HepG2 (cell line): ENCODE results near the gene COPZ1. TPM values are rescaled to one million over a fixed set of nuclear protein-coding genes. Genes with fewer than 3 reads are reported as not detected.

ENCODE experiments used
- CBX2 ChIP-seq, 2 experiments: fragments of 200-600 bp in 1 of 2; sonication (generic); formaldehyde crosslinking in 1 of 2; IDR thresholded peaks; 2 replicates each; pipeline versions ENCODE4 v1.7.0 to v1.8.1; 2018 to 2022; ENCODE audit warnings: low read depth in 2 of 2, low read length in 1 of 2, mild to moderate bottlenecking in 1 of 2, missing genetic modification reagents in 1 of 2
- CREB1 ChIP-seq, 2 experiments: fragments of 450-650 bp in 1 of 2; IDR thresholded peaks; 2 replicates each; pipeline ENCODE4 v1.6.1; 2016 to 2017; ENCODE audit warnings: control low read depth in 1 of 2, mild to moderate bottlenecking in 1 of 2, missing compliant biosample characterization in 1 of 2, missing genetic modification characterization in 1 of 2
- FOXJ3 ChIP-seq: sonication (generic); formaldehyde crosslinking; IDR thresholded peaks from 2 replicates; pipeline ENCODE4 v1.4.0; 2020; ENCODE audit warnings: missing genetic modification reagents, mild to moderate bottlenecking, borderline replicate concordance
- HMG20B ChIP-seq: conservative IDR thresholded peaks from 2 replicates; pipeline ENCODE4 v1.6.1; 2016; ENCODE audit warnings: missing genetic modification reagents, missing compliant biosample characterization
- KDM5B ChIP-seq: sonication (generic); formaldehyde crosslinking; IDR thresholded peaks from 2 replicates; pipeline ENCODE4 v1.4.0; 2020; ENCODE audit warnings: missing genetic modification reagents, mild to moderate bottlenecking, borderline replicate concordance
- MED8 ChIP-seq: sonication (generic); formaldehyde crosslinking; IDR thresholded peaks from 2 replicates; pipeline ENCODE4 v1.8.1; 2023; ENCODE audit warnings: mild to moderate bottlenecking, missing genetic modification reagents; ENCODE audit not compliant: insufficient replicate concordance
- NCOA1 ChIP-seq: sonication (generic); formaldehyde crosslinking; IDR thresholded peaks from 2 replicates; pipeline ENCODE4 v1.9.0; 2021; ENCODE audit warnings: missing genetic modification reagents
- NCOA2 ChIP-seq: sonication (generic); formaldehyde crosslinking; IDR thresholded peaks from 2 replicates; pipeline ENCODE4 v1.8.0; 2022; ENCODE audit warnings: inconsistent platforms
- NR2F6 ChIP-seq, 2 experiments: IDR thresholded peaks; 2 replicates each; pipeline ENCODE4 v1.6.1; 2016; ENCODE audit warnings: antibody characterized with exemption in 1 of 2, mild to moderate bottlenecking in 1 of 2
- SAP130 ChIP-seq: IDR thresholded peaks from 2 replicates; pipeline ENCODE4 v1.6.1; 2016; ENCODE audit warnings: low read depth
- ZFP90 ChIP-seq: sonication (generic); formaldehyde crosslinking; IDR thresholded peaks from 2 replicates; pipeline ENCODE4 v1.8.0; 2022; ENCODE audit warnings: missing genetic modification reagents, mild to moderate bottlenecking, inconsistent platforms, borderline replicate concordance
- ZNF12 ChIP-seq: sonication (generic); formaldehyde crosslinking; IDR thresholded peaks from 2 replicates; pipeline ENCODE4 v1.5.0; 2020; ENCODE audit warnings: missing genetic modification reagents
- ZNF335 ChIP-seq: sonication (generic); formaldehyde crosslinking; IDR thresholded peaks from 2 replicates; pipeline ENCODE4 v1.4.0; 2020; ENCODE audit warnings: missing genetic modification reagents
- ZNF543 ChIP-seq: sonication (generic); formaldehyde crosslinking; IDR thresholded peaks from 2 replicates; pipeline ENCODE4 v1.4.0; 2020; ENCODE audit warnings: mild to moderate bottlenecking, missing genetic modification reagents
- ZNF569 ChIP-seq: sonication (generic); formaldehyde crosslinking; IDR thresholded peaks from 2 replicates; pipeline ENCODE4 v1.5.0; 2020; ENCODE audit warnings: mild to moderate bottlenecking, missing genetic modification reagents, moderate library complexity, borderline replicate concordance
- ZNF605 ChIP-seq: sonication (generic); formaldehyde crosslinking; IDR thresholded peaks from 2 replicates; pipeline ENCODE4 v1.8.0; 2022; ENCODE audit warnings: mild to moderate bottlenecking, missing genetic modification reagents
- polyA plus RNA-seq, 8 experiments: library from polyadenylated mRNA; depleted of rRNA in 3 of 8; stranded (reverse) in 7 of 8; unstranded in 1 of 8; fragments of >200 nt; fragmentation: Illumina TruSeq in 4 of 8; extraction: Trizol in 4 of 8; gene quantifications; 2 replicates each; pipeline versions ENCODE4 v1.2.1 to v1.2.3, GENCODE V29; 2011 to 2016; ENCODE audit warnings: low read depth in 4 of 8, missing spikeins in 1 of 8, mixed read lengths in 1 of 8; ENCODE audit not compliant: insufficient read depth in 1 of 8
- total RNA-seq, 5 experiments: library from RNA; depleted of rRNA; stranded (reverse); fragments of >200 nt; fragmentation: Illumina TruSeq; extraction: Trizol; gene quantifications; 2 replicates each; pipeline ENCODE4 v1.2.3, GENCODE V29; 2016; ENCODE audit warnings: low read depth in 1 of 5
- TF ChIP-seq, protein P1 (sequence below): fragments of 450-650 bp; IDR thresholded peaks from 2 replicates; pipeline ENCODE4 v1.6.1; 2017; ENCODE audit warnings: mild to moderate bottlenecking
- TF ChIP-seq, protein P2 (sequence below): sonication (generic); formaldehyde crosslinking; IDR thresholded peaks from 2 replicates; pipeline ENCODE4 v1.4.0; 2020; ENCODE audit warnings: missing genetic modification reagents
- TF ChIP-seq, protein P3 (sequence below): sonication (generic); formaldehyde crosslinking; IDR thresholded peaks from 2 replicates; pipeline ENCODE4 v1.4.0; 2020; ENCODE audit warnings: missing genetic modification reagents

COPZ1 gene
- total and polyA plus RNA-seq, 2 of the 13 experiments (the other 11 are each of a cell fraction or from before 2014, with no cell fraction given): 125 to 184 TPM

DNA sequence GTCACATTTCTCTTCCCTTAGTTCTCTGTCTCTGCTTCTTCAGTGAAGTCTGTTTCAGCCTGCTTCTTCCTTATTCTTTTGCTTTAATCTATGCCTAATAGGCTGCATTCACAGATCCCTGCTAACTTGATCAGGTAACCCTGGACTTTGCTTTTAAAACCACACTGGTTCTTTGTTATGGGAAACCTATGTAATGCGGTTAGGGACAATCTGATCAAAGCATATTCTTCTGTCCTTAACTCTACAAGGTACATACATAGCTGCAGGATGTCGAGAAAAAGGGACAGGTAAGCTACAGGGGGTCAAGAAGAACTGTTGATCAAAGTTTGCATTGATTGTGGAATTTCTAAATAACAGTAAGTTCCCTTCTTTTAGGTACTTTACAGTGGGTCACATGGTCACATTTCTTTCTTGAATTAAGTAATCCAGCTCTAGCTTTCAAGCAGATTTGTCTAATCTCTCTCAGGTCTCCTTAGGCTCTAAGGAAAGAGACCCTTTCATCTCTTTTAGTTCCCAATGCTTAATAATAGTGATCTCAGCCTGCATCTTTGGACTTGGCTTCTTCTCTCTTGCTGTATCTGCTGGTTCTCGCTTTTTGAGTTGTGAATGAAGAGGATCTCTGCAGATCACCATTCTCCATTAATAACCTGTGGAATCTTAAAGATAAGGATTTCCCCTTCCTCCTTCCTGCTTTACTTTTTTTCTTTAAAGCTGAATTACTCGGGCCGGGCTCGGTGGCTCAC lies 3.8 kb downstream of the COPZ1 start (continued):
- 0 out of 2 replicates have a peak, but pooled peaks have one; percentile 48 for TF ChIP-seq HMG20B (CRISPR knock-in tag)
- TF ChIP-seq NR2F6 (IDR thresholded peaks at IDR 0.05): peak; percentile 52; the same call in 1 of the 2 replicates
- TF ChIP-seq NR2F6 (CRISPR knock-in tag; IDR thresholded peaks at IDR 0.05): peak; percentile 45; the same call in 1 of the 2 replicates
- 0 out of 2 replicates have a peak, but pooled peaks have one; percentile 33 for TF ChIP-seq FOXJ3 (CRISPR knock-in tag)
- TF ChIP-seq ZFP90 (CRISPR knock-in tag): no peak
- TF ChIP-seq ZNF543 (CRISPR knock-in tag): no peak
- no peak for TF ChIP-seq CBX2 (IDR thresholded peaks at IDR 0.05; ENCODE audit: low read depth, low read length)
- TF ChIP-seq CBX2 (CRISPR knock-in tag; IDR thresholded peaks at IDR 0.05; ENCODE audit: low read depth): no peak
- 0 out of 2 replicates have a peak, but pooled peaks have one; percentile 19 for TF ChIP-seq ZNF12 (CRISPR knock-in tag)
- peak; percentile 25; the same call in 1 of the 2 replicates for TF ChIP-seq NCOA1 (CRISPR knock-in tag)
- TF ChIP-seq CREB1 (IDR thresholded peaks at IDR 0.05): no peak
- 0 out of 2 replicates have a peak, but pooled peaks have one; percentile 49 for TF ChIP-seq CREB1 (CRISPR knock-in tag; IDR thresholded peaks at IDR 0.05)
- TF ChIP-seq SAP130: peak; percentile 28
- TF ChIP-seq, protein P1, sequence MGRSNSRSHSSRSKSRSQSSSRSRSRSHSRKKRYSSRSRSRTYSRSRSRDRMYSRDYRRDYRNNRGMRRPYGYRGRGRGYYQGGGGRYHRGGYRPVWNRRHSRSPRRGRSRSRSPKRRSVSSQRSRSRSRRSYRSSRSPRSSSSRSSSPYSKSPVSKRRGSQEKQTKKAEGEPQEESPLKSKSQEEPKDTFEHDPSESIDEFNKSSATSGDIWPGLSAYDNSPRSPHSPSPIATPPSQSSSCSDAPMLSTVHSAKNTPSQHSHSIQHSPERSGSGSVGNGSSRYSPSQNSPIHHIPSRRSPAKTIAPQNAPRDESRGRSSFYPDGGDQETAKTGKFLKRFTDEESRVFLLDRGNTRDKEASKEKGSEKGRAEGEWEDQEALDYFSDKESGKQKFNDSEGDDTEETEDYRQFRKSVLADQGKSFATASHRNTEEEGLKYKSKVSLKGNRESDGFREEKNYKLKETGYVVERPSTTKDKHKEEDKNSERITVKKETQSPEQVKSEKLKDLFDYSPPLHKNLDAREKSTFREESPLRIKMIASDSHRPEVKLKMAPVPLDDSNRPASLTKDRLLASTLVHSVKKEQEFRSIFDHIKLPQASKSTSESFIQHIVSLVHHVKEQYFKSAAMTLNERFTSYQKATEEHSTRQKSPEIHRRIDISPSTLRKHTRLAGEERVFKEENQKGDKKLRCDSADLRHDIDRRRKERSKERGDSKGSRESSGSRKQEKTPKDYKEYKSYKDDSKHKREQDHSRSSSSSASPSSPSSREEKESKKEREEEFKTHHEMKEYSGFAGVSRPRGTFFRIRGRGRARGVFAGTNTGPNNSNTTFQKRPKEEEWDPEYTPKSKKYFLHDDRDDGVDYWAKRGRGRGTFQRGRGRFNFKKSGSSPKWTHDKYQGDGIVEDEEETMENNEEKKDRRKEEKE: no peak
- TF ChIP-seq MED8: no peak
- TF ChIP-seq, protein P2, sequence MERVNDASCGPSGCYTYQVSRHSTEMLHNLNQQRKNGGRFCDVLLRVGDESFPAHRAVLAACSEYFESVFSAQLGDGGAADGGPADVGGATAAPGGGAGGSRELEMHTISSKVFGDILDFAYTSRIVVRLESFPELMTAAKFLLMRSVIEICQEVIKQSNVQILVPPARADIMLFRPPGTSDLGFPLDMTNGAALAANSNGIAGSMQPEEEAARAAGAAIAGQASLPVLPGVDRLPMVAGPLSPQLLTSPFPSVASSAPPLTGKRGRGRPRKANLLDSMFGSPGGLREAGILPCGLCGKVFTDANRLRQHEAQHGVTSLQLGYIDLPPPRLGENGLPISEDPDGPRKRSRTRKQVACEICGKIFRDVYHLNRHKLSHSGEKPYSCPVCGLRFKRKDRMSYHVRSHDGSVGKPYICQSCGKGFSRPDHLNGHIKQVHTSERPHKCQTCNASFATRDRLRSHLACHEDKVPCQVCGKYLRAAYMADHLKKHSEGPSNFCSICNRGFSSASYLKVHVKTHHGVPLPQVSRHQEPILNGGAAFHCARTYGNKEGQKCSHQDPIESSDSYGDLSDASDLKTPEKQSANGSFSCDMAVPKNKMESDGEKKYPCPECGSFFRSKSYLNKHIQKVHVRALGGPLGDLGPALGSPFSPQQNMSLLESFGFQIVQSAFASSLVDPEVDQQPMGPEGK (CRISPR knock-in tag): no peak
- no peak for TF ChIP-seq KDM5B (CRISPR knock-in tag)
- TF ChIP-seq NCOA2 (CRISPR knock-in tag): peak; percentile 37; the same call in 1 of the 2 replicates
- no peak for TF ChIP-seq ZNF605 (CRISPR knock-in tag)
- no peak for TF ChIP-seq ZNF569 (CRISPR knock-in tag)
- TF ChIP-seq ZNF335 (CRISPR knock-in tag): no peak
- TF ChIP-seq, protein P3, sequence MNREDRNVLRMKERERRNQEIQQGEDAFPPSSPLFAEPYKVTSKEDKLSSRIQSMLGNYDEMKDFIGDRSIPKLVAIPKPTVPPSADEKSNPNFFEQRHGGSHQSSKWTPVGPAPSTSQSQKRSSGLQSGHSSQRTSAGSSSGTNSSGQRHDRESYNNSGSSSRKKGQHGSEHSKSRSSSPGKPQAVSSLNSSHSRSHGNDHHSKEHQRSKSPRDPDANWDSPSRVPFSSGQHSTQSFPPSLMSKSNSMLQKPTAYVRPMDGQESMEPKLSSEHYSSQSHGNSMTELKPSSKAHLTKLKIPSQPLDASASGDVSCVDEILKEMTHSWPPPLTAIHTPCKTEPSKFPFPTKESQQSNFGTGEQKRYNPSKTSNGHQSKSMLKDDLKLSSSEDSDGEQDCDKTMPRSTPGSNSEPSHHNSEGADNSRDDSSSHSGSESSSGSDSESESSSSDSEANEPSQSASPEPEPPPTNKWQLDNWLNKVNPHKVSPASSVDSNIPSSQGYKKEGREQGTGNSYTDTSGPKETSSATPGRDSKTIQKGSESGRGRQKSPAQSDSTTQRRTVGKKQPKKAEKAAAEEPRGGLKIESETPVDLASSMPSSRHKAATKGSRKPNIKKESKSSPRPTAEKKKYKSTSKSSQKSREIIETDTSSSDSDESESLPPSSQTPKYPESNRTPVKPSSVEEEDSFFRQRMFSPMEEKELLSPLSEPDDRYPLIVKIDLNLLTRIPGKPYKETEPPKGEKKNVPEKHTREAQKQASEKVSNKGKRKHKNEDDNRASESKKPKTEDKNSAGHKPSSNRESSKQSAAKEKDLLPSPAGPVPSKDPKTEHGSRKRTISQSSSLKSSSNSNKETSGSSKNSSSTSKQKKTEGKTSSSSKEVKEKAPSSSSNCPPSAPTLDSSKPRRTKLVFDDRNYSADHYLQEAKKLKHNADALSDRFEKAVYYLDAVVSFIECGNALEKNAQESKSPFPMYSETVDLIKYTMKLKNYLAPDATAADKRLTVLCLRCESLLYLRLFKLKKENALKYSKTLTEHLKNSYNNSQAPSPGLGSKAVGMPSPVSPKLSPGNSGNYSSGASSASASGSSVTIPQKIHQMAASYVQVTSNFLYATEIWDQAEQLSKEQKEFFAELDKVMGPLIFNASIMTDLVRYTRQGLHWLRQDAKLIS (CRISPR knock-in tag): no peak
